NOMO-1 treated with dmso at 0.1 percent for 144 hours (cell line): Measurements from ENCODE around the gene FCAMR.

Experiments
- DNase-seq: peaks from one replicate; lab custom pipeline; 2025; ENCODE audit not compliant: unreplicated experiment; lab: John Stamatoyannopoulos, UW

FCAMR gene

GRCh38 chr1:206958144-206958543 lies 12.1 kb downstream of the FCAMR start:
- no peak for DNase-seq

- no peak for DNase-seq
Observed at GRCh38 chr1:206957639-206958038, 12.6 kb downstream of the FCAMR start.

DNA sequence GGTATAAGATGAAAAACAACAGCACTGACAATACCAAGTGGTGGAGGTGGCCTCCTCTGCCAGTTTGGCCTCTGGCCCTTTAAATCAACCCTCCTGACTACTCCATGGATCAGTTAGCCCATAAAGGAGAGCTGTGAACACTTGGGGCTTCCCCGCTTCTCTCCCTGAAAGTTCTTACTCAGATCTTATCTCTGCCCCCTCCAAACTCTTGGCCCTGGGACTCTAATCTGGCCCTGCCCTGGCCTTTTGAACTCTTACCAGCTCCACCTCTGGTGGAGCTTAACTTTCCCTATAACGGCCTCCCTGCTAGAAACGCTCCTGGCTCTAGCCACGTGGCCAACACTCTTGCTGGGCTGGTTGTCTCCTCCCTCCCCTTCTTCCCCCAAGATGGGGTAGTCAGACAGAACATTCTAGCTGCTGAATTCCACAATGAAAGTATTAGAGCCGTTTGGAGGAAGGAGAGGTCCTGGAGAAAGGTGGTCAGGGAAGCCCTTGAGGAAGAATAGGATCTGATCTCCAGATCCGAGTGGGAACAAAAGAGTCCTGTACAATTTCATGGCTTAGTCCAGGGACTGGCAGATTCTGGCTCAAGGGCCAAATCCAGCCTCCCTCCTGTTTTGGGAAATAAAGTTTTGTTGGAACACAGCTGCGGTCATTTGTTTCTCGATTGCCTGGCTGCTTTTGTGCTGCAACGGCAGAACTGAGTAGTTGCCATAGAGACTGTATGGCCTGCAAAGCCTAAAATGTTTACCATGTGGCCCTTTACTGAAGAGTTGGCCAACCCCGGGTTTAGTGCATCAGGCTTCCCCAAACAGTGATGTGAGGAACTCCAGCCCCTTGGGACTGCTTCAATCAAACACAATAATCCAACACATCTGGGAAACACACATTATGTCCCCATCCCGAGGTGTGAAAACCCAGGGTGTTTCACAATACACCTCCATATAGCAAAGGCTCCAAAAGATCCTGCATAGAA lies 14.5 kb downstream of the FCAMR start:
- DNase-seq: no peak

DNA sequence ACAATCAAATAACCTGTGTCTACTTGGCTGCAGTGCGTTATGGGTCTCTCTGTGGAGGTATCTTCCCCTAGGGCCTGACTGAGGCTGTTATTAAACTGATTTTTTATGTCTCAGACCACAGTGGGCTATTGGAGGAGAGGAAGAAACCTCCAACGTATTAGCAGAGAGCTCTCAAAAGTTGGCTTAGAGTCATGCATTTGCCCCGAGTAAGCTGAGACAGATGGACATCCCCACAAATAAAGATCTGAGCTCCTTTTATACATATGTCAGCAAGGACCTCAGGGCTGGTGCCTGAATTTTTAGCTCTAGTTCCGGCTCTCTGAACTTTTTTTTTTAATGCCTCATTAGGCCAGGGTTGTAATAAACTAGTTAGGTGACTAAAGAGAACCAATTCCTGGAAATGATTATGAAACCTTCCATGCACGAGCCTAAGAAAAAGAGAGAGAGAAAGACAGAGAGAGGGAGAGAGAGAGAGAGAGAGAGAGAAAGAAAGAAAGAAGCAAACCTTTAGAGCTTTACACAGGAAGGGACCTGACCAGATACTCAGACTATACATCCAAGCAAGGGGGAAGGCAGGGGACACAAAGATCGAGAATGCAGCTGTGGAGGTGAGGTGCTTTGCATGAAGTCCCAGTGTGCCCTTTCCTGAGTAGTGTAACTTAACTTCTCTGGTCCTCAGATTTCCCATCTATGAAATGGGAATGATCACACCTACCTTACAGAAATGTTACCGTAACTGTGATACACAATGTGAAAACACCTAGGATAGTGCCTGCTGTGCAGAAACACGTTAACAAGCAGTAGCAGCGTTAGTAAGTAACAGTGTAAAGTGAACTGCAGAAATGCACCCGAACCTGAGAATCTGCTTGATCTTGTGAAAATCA lies 15.6 kb downstream of the FCAMR start:
- DNase-seq: no peak

- no peak for DNase-seq
Observed at GRCh38 chr1:206953626-206954025, 16.6 kb downstream of the FCAMR start.

GRCh38 chr1:206953126-206953525 lies 17.1 kb downstream of the FCAMR start:
- no peak for DNase-seq

DNA sequence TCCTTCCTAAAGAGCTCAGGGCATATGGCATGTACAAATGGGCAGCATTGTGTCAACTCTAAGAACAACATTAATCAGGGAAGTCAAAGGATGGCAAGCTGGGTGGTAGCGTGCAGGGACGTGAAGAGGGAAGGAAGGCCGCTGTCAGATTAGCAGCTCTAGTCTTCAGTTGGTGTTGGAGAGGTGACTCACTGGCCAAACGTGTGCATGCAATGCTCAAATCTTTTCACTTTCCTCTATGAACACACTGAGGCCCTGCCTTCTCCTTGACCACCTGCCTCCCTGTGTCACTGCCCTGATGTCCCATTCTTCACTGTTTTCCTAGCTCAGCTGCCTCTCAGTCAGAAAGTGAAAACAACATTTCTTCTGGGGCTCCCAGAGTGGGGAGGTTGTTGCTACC lies 18.1 kb downstream of the FCAMR start:
- peak; percentile 89 for DNase-seq

DNA sequence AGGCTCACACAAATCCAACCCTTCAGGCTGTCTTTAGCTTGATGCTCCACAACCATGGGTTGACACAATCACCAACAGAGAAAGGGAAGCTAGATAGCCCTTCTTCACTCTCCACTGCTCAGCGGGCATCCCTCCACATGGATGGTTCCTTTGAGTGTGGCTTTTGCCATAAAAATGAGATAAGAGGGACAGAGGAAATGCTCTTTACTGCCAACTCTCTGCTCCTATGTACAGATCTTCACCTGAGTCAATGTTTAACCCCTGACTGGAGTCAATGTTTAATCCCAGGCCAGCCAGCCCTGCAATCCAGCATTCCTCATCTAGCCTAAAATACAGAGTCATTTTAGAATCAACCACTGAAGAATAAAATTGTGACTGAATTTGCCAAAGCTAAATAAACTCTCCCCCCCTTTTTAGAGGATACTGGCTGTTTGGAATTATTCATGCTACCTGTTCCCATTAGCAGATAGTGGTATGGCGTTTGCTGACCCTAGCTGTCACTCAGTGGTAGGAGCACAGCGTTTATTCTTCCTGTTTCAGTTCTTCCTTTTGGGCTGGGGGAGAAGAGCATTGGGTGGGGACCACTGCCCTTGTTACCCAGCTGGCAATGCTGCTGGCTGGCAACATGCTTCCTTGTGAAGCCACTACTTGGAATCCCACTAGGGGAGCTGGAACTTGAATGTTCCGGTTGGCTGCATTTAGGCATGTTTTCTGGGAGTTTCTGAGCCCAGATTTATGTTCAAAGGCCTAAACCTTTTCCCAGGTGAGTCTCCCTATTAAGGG lies 18.8 kb downstream of the FCAMR start:
- DNase-seq: no peak

DNA sequence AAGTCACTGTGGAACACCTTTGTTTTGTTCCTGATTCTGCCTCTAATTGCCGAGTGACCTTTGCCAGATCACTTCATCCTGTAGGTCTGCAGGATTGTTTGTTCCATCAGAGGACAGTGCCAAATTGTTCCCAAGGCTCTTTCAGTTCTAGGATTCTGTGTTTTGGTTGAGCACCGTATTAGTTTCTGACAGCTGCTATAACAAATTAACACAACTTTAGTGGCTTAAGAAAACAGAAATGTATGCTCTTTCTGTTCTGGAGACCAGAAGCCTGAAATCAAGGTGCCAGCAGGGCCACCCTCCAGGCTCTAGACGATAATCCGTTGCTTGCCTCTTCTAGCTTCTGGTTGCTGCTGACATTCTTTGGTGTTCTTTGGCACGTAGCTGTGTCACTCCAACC lies 20.6 kb downstream of the FCAMR start:
- no peak for DNase-seq

- peak; percentile 21 for DNase-seq
Observed at GRCh38 chr1:206949208-206949607, 21.1 kb downstream of the FCAMR start.

DNA sequence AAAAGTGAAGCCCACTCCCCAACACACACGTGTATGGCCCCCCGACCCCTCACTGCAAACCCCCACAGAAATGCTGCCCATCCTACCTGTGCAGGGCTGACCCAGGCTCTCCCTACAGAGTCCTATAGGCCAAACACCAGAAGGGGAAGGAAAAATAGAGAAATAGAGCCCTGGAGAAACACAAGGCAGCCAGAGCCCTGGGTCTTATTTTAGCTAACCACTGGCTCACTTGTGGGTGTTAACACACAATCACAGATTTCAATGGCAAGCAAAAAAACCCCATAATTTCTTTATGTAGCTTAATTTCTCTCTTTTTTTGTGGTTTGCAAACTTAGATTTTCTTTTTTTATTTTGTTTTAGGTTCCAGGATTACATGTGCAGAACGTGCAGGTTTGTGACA lies 23.0 kb downstream of the FCAMR start:
- DNase-seq: no peak

GRCh38 chr1:206946261-206946660 lies 24.0 kb downstream of the FCAMR start, which contains the start of gene PIGR:
PIGR (minus strand) TSS chr1:206946466; CDS start chr1:206940531, 5,935 bp downstream.
- no peak for DNase-seq

DNA sequence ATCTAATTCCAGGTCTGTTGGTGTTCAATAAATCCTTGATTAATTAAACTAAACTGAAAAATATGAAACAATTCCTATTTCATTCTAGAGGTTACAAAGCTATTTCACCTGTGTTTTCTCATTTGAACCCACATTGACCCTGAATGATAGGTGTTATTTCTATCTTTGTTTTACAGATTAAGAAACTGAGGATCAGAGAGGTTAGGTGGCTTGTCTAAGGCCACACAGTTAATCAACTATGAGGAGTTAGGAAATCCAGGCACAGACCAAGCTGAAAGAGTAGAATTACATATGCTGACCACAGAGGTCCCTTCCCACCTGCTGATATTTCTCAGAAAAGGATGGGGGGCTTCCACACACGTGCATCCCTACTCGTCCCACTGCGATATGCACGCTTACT lies 24.5 kb downstream of the FCAMR start:
- DNase-seq: no peak

DNA sequence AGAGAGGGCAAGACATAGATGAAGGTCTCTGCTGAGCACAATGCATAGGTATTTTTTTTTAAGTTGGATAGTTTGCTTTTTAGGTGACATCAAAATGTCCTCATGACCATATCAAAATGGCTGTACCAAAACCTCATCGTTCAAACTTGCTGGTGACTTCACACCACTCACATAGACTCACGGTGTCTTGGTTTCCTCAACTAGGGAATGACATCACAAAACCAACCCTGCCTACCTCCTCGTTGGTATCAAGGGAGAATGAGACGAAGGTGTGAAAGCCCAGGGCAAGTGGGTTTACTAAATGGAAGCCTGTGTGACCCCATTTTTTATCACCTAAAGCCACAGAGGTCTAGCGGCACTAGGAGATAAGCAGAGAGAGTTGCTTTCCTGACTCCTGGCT lies 25.6 kb downstream of the FCAMR start:
- no peak for DNase-seq

- no peak for DNase-seq
Observed at GRCh38 chr1:206941766-206942418, 28.4 kb downstream of the FCAMR start.

DNA sequence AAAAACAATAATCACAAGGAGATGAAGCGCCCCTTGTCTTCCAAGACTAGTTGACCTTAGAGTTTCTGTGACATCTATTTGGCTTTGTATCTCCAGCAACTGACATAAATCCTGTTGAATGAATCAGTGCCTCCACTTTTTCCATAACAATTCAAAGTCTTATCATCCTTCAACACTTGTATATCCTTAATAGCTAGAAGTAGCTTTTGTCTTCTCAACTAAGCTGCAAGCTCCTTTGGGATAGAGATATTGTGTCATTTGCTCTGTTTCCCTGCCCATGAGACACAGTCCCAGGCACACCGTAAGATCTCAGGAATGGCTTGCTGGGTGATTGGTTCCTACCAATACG lies 29.7 kb downstream of the FCAMR start:
- no peak for DNase-seq

- no peak for DNase-seq
Observed at GRCh38 chr1:206939841-206940587, 30.2 kb downstream of the FCAMR start.

DNA sequence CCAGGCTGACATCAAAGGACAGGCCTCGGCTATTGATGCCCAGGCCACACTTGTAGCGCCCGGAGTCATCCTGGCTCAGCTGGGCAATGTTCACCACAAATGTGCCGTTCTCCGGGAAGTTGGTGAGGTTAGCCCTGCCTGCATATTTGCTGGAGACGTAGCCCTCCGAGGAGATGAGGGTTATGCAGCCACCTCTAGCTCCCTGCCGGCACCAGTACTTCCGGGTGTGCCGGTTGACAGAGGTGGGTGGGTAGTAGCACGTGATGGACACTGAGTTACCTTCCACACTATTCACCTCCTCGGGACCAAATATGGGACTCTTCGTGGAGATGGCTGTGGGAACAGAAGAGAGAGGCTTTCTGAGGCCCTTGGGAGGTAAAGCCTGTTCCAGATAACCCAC lies 31.1 kb downstream of the FCAMR start:
- DNase-seq: no peak

- no peak for DNase-seq
Observed at GRCh38 chr1:206937425-206937824, 32.8 kb downstream of the FCAMR start.
